ENCODE measurements around the gene CEP63. TPM values are rescaled to one million over a fixed set of nuclear protein-coding genes. Genes with fewer than 3 reads are reported as not detected.

CEP63 gene
- total and polyA plus RNA-seq, 2 experiments from 2014 or later = 15.1 to 53.9 TPM

GRCh38 chr3:134517791-134518190, 31.9 kb downstream of the CEP63 start (continued):
- TF ChIP-seq STAT1 (IDR thresholded peaks at IDR 0.05; ENCODE audit: unreplicated experiment) (no peak), EZH2phosphoT487 (IDR thresholded peaks at IDR 0.05; ENCODE audit: unreplicated experiment) (no peak), CREB1 (CRISPR knock-in tag; IDR thresholded peaks at IDR 0.05; ENCODE audit: low read depth) (no peak), ZNF331 (CRISPR knock-in tag; IDR thresholded peaks at IDR 0.05; ENCODE audit: low read depth) (no peak), JUNB (IDR thresholded peaks at IDR 0.05; ENCODE audit: unreplicated experiment) (no peak), ZNF114 (CRISPR knock-in tag; IDR thresholded peaks at IDR 0.05) (no peak)
- TF ChIP-seq, protein P1, sequence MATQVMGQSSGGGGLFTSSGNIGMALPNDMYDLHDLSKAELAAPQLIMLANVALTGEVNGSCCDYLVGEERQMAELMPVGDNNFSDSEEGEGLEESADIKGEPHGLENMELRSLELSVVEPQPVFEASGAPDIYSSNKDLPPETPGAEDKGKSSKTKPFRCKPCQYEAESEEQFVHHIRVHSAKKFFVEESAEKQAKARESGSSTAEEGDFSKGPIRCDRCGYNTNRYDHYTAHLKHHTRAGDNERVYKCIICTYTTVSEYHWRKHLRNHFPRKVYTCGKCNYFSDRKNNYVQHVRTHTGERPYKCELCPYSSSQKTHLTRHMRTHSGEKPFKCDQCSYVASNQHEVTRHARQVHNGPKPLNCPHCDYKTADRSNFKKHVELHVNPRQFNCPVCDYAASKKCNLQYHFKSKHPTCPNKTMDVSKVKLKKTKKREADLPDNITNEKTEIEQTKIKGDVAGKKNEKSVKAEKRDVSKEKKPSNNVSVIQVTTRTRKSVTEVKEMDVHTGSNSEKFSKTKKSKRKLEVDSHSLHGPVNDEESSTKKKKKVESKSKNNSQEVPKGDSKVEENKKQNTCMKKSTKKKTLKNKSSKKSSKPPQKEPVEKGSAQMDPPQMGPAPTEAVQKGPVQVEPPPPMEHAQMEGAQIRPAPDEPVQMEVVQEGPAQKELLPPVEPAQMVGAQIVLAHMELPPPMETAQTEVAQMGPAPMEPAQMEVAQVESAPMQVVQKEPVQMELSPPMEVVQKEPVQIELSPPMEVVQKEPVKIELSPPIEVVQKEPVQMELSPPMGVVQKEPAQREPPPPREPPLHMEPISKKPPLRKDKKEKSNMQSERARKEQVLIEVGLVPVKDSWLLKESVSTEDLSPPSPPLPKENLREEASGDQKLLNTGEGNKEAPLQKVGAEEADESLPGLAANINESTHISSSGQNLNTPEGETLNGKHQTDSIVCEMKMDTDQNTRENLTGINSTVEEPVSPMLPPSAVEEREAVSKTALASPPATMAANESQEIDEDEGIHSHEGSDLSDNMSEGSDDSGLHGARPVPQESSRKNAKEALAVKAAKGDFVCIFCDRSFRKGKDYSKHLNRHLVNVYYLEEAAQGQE (IDR thresholded peaks at IDR 0.05; ENCODE audit: unreplicated experiment) = no peak

DNA sequence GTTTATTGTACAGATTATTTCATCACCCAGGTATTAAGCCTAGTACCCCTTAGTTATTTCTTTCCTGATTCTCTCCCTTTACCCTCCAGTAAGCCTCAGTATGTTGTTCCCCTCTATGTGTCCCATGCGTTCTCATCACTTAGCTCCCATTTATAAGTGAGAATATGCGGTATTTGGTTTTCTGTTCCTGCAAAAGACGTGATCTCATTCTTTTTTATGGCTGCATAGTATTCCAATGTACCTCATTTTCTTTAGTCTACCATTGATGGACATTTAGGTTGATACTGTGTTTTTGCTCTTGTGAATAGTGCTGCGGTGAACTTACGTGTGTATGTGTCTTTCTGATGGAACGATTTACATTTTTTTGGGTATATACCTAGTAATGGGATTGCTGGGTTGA, 36.7 kb downstream of the CEP63 start:
- no peak for DNase-seq (ENCODE audit: low spot score)
- Histone ChIP-seq H3K9me2 (ENCODE audit: insufficient read depth) (no peaks in the 10 kb centered on the region), H2AFZ (no peak overlapping the region), H3K4me3 (no peak overlapping the region), H4K20me1 (replicated peaks; ENCODE audit: insufficient read depth) (no peaks in the 10 kb centered on the region), H3K27me3 (ENCODE audit: insufficient read depth) (no peaks in the 10 kb centered on the region), H3K79me2 (replicated peaks; ENCODE audit: insufficient read depth) (peaks cover 30% of the 10 kb centered on the region), H3K4me1 (ENCODE audit: insufficient read depth) (no peaks in the 10 kb centered on the region), H3K36me3 (ENCODE audit: insufficient read depth) (peaks cover 4% of the 10 kb centered on the region; the same call in 1 of the 2 replicates), H3F3A (replicated peaks; ENCODE audit: low read depth) (no peaks in the 10 kb centered on the region), H3K27ac (ENCODE audit: low read depth) (no peak overlapping the region), H3K4me2 (no peak overlapping the region)
- no peak for ATAC-seq
- H3K27me3 Mint-ChIP-seq (ENCODE audit: insufficient read depth, low read depth, poor library complexity) = no peaks in the 10 kb centered on the region
- H3K9me3 Mint-ChIP-seq = peaks cover 42% of the 10 kb centered on the region
- H3K27ac Mint-ChIP-seq = no peak overlapping the region
- H3K4me3 Mint-ChIP-seq = no peak overlapping the region
- H3K36me3 Mint-ChIP-seq (ENCODE audit: low read depth) = peaks cover 61% of the 10 kb centered on the region
- H3K4me1 Mint-ChIP-seq = peaks cover 6% of the 10 kb centered on the region; the same call in 1 of the 3 replicates
- no peak for TF ChIP-seq STAT1 (IDR thresholded peaks at IDR 0.05; ENCODE audit: unreplicated experiment)
- no peak for TF ChIP-seq JUNB (IDR thresholded peaks at IDR 0.05; ENCODE audit: unreplicated experiment)
- TF ChIP-seq ZNF462 (CRISPR knock-in tag; IDR thresholded peaks at IDR 0.05) = no peak
- no peak for TF ChIP-seq ZNF114 (CRISPR knock-in tag; IDR thresholded peaks at IDR 0.05)
- TF ChIP-seq, protein P1 (IDR thresholded peaks at IDR 0.05; ENCODE audit: unreplicated experiment) = no peak
- TF ChIP-seq EZH2 (IDR thresholded peaks at IDR 0.05; ENCODE audit: low read depth, unreplicated experiment) = no peak
- no peak for TF ChIP-seq EZH2phosphoT487 (IDR thresholded peaks at IDR 0.05; ENCODE audit: unreplicated experiment)
- no peak for TF ChIP-seq POLR2AphosphoS5 (IDR thresholded peaks at IDR 0.05; ENCODE audit: low read depth)
- no peak for TF ChIP-seq CREB1 (CRISPR knock-in tag; IDR thresholded peaks at IDR 0.05; ENCODE audit: low read depth)
- TF ChIP-seq NANOG (IDR thresholded peaks at IDR 0.05; ENCODE audit: borderline replicate concordance) = no peak
